GM19324 (cell line): ENCODE results near the gene SLC24A3.
"Not testable (repeated sequence)": the region's sequence is repeated elsewhere in the genome, so short reads cannot be mapped to it uniquely, and the experiment has no call there.

Experiments
- ATAC-seq: cut with Tn5 transposase; IDR thresholded peaks from one replicate; pipeline ENCODE4 v1.9.1; 2021; ENCODE audit warnings: mild to moderate bottlenecking, moderate library complexity; ENCODE audit not compliant: unreplicated experiment, low FRiP score

The SLC24A3 gene

GRCh38 chr20:19649041-19649440, 436.6 kb downstream of the SLC24A3 start:
- ATAC-seq: no peak

DNA sequence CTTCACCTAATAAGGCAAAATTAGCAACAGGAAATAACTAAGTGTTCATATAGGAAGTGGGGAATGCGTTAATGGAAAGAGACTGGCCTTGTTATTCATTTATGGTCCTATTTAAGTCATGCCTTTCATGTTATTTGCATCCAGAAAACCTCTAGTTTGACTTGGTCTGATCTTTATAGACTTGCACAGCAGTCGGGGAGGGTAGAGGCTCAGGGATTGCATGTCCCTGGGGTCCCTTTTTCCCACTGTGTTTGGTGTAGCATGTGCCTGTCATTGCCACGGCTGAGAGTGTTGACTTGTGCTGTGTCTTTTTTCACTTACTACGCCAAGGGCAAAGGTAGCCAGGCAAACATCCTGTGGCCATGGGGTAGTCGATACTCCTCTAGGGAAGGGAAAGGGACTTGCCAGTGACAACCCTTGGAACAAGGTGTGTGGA, 440.2 kb downstream of the SLC24A3 start:
- ATAC-seq: no peak

GRCh38 chr20:19653327-19653726, 440.9 kb downstream of the SLC24A3 start:
- ATAC-seq: no peak

DNA sequence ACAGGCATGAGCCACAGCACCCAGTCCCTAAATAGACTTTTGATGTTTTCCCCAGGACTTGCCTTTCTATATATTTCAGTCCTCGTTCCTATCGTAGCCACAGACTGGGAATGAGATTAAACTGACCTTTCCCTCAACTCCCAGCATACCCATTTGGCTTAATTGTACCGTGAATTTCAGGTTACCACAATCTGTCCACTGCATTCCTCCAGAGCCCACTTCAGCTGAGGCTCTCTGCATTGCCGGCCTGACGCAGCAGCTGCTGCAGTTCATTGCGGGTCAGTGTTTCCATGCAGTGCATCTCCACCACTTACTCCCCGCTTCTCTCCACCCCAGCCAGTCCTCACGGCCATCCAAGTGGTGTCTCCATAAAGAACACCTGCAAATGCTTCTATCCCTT, 442.5 kb downstream of the SLC24A3 start:
- no peak for ATAC-seq

- ATAC-seq: no peak
These were observed 445.7 kb downstream of the SLC24A3 start for GRCh38 chr20:19658137-19658536.

- no peak for ATAC-seq
These were observed 447.0 kb downstream of the SLC24A3 start for GRCh38 chr20:19659448-19659847.

- no peak for ATAC-seq
These were observed 448.5 kb downstream of the SLC24A3 start for GRCh38 chr20:19660808-19661378.

DNA sequence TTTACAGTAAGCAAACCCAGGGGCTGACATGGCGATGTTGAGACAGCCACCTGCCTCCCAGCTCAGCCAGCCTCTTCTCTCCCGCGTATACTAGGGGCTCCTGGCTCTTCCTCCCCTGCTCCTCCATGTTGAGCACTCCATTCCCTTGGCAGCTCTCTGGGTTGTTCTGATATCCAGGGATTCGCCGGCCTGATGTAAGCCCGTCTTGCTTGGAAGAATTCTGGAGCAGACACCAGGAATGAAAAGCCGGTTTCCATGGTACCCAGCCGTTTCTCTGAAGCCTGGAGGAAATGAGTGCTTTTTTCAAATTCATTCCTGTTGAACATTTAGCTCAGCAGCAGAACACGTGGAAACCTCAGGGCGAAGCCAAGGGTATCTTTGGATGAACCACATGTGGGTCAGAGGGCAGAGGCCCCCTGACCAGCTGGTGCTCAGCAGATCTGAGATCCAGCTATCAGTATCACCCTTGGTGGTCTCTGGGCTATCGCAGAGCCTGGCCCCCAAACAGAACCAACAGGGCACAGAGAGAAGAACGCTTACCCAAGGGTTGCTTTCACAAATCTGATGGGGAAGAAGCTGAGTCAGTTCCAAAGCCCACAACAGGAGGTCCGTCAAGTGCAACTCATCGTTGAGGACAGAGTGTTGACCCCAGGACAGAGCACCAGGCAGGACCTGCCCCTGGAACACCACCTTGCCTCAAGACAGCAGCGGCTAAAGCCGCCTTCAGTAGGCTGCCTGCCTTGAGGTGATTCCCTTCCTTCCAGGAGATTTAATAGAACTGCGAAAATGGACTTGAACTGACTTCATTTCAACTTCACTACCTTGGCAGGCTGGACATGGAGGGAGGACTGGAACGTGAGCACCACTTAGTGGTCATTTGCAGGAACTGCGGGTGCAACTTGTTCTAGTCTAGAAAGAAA, 449.5 kb downstream of the SLC24A3 start:
- no peak for ATAC-seq

DNA sequence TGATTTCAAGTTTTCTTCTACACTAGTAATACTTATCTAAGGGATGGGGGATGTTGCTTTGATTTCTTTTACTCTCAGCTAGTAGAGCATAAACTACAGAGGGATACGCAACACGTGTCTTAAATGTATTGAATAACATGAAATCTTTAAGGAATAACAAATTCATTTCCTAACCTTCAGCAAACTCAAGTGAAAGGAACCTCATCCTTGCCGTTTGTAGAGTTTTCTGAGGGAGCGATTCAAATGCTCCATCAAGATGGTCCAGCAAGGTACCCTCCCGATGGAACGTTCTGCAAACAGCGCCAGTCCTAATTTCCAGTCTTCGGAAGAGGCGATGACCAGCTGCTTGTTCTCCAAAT, 450.2 kb downstream of the SLC24A3 start:
- ATAC-seq: no peak

DNA sequence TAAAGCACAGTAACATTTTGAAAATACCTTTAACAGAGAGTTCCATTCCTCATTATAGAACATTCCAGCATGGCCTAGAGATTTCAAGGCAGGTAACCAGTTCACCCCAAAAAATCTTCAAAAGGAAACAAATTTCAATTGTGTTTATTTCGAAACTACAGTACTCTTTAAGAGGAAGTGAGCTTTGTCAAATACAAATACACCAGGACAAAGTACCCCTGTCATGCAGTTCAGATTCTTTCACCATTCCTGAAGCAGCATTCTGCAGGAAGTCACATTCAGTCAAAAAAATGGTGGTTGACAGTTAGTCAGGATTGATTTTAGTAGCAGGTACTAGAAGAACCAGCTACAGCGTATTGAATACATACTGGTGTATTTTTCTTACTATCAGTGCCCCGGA, 456.0 kb downstream of the SLC24A3 start:
- ATAC-seq: peak; percentile 43

DNA sequence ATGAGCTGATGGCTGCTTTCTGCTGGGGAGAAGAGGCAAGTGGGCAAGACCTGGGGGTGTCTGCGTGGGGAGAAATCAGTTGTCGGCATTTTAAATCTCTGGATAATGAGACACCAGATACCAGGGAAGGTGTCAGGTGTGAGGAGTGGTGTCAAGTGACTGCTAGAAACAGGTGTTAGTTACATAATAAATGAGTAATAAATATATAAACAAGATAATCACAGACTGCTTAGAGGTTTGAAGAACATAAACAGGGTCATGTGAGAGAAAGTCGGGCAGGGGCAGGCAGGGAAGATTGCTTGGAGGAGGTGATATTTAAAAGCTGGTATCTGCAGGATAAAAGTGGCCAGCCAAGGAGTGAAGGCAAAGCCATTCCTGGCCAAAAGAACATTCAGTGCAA, 458.4 kb downstream of the SLC24A3 start:
- ATAC-seq: no peak

DNA sequence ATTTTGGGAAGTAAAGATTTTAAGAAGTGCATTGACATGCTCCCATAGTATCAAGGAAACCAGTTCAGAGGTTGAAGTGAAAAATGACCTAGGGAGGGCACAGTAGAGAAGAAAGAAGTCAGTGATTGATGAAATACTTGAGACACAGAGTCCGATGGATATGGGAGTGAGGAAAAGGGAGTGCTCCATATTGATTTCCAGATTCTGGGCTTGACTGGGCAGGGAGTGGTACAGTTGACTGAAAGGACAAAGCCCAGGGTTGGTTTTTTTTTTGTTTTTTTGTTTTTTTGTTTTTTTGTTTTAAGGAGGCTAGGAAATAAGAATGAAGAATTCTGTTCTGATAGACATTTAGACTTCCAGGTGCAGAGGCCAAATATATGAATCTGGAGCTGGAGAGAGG, 458.9 kb downstream of the SLC24A3 start:
- ATAC-seq: no peak

- ATAC-seq: no peak
These were observed 460.1 kb downstream of the SLC24A3 start for GRCh38 chr20:19672498-19672897.

DNA sequence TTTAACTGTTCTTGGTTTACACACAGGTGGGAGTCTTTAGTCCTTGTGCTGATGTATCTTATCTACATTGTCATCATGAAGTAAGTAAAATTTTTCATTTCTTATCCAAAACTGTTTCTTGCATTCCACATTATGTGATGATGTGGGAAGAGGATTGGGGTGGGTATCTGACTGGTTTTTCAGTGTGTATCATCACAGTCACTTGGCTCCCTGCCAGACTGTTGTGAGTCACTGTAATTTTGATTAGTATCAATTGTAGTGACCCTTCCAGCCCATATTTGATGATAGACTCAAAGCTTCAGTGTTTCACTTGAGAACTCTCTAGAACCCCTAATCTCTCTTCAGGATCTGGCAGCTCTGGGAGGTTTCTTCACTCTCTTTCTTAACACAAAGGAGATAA, 461.1 kb downstream of the SLC24A3 start:
- ATAC-seq: no peak

GRCh38 chr20:19676202-19676601, 463.8 kb downstream of the SLC24A3 start:
- no peak for ATAC-seq

GRCh38 chr20:19677336-19677735, 464.9 kb downstream of the SLC24A3 start:
- ATAC-seq: no peak

DNA sequence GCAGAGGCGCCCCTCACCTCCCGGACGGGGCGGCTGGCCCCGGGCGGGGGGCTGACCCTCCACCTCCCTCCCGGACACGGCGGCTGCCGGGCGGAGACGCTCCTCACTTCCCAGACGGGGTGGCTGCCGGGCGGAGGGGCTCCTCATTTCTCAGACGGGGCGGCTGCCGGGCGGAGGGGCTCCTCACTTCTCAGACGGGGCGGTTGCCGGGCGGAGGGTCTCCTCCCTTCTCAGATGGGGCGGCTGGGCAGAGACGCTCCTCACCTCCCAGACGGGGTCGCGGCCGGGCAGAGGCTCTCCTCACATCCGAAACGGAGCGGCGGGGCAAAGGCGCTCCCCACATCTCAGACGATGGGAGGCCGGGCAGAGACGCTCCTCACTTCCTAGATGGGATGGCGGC, 466.1 kb downstream of the SLC24A3 start:
- not testable (repeated sequence) for ATAC-seq

DNA sequence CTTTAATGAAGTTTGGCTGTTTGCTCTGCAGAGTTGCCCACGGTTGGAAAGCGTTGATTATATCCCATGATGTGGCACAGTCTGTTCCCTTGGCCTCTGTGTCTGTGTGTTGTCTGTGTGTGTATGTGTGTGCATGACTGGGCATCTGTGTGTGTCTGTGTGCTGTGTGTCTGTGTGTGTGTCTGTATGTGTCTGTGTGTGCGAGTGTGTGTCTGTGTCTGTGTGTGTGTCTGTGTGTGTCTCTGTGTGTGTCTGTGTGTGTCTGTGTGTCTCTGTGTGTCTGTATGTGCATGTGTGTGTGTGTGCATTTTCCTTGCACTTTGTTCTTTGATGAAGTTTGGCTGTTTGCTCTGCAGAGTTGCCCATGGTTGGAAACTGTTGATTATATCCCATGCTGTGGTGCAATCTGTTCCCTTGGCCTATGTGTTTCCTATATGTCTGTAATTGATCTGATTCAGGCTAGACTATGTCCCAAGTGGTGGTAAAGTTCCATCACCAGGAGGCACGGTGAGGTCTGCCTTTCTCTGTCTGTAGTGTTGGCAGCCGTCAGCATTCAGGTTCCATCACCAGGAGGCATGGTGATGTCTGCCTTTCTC, 467.6 kb downstream of the SLC24A3 start:
- ATAC-seq: no peak

GRCh38 chr20:19682249-19682648, 469.8 kb downstream of the SLC24A3 start:
- ATAC-seq: no peak

DNA sequence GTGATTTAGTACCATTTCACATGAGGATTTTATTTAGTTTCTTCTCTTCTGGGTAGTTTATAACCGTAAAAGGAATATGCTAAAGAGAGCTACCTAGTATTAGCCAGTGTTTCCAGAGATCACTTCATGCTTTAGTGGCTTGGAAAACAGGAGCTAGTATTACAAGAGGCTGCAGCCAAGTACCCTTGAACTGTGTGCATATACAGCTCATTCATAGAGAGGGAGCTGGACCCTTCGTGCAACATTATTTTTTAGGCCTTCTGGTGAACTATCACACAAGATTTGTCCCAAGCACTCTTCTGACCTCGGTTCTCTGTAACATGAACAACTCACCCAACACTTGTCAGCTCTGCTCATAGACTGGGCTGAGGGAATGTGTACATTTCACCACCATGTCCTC, 470.7 kb downstream of the SLC24A3 start:
- no peak for ATAC-seq

DNA sequence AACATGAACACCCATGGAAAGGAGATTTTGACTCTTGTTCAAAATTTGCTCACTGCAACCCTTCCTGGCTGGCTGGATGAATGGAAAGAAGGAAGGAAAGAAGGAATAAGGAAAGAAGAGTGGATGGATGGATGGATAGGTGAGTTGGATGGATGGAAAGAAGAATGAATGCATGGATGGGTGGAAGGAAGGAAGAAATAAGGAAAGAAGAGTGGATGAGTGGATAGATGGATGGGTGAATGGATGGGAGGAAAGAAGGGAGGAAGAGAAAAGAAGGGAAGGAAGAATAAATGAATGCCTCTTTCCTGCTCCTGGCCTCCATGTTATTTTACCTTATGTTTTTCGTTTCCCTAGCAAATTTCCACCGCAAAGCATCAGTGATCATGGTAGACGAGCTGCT, 471.4 kb downstream of the SLC24A3 start:
- no peak for ATAC-seq
